Stomach (tissue), 9 donors: ENCODE results near the gene ZNF462. TPM values are rescaled to one million over a fixed set of nuclear protein-coding genes. Genes with fewer than 3 reads are reported as not detected.

Experiments used
- DNase-seq, 2 donors: peaks; one replicate each; pipeline versions ENCODE4 v3.0.0 to v3.0.0-alpha.2; 2013 to 2019
- H3K27ac ChIP-seq, 5 donors: fragments of 200-600 bp in 4 of 5; sonication (generic) in 4 of 5; one replicate each; pipeline ENCODE4 v1.5.1; 2013 to 2019; ENCODE audit warnings: mild to moderate bottlenecking in 1 of 5, moderate library complexity in 1 of 5
- H3K27me3 ChIP-seq, 3 donors: fragments of 200-600 bp; sonication (generic); one replicate each; pipeline ENCODE4 v1.5.1; 2017 to 2019; ENCODE audit warnings: mixed run types in 1 of 3
- H3K36me3 ChIP-seq, 4 donors: fragments of 200-600 bp; sonication (generic); 1 replicate in 3 of 4; 2 replicates in 1 of 4; pipeline ENCODE4 v1.5.1; 2016 to 2019
- H3K4me1 ChIP-seq, 4 donors: fragments of 200-600 bp; sonication (generic); one replicate each; pipeline ENCODE4 v1.5.1; 2016 to 2019
- H3K4me3 ChIP-seq, 4 donors: fragments of 200-600 bp; sonication (generic) in 3 of 4; one replicate each; pipeline ENCODE4 v1.5.1; 2016 to 2019; ENCODE audit warnings: mild to moderate bottlenecking in 1 of 4
- H3K9me3 ChIP-seq, 4 donors: fragments of 200-600 bp; sonication (generic); one replicate each; pipeline ENCODE4 v1.5.1; 2016 to 2019
- CTCF ChIP-seq, 7 experiments: fragments of 450-650 bp in 4 of 7; fragments of 200-600 bp in 3 of 7; sonication (generic) in 3 of 7; IDR thresholded peaks; one replicate each; pipeline ENCODE4 v1.5.1; 2016 to 2019; ENCODE audit warnings: antibody characterized with exemption in 7 of 7, control low read depth in 2 of 7, mild to moderate bottlenecking in 1 of 7
- EP300 ChIP-seq: sonication (generic); formaldehyde crosslinking; IDR thresholded peaks from one replicate; pipeline ENCODE4 v1.6.1; 2017; ENCODE audit warnings: antibody characterized with exemption
- POLR2A ChIP-seq, 4 donors: fragments of 450-650 bp; IDR thresholded peaks; one replicate each; pipeline ENCODE4 v1.6.1; 2016; ENCODE audit warnings: antibody characterized with exemption in 4 of 4, control low read depth in 2 of 4, mild to moderate bottlenecking in 1 of 4, moderate library complexity in 1 of 4
- POLR2AphosphoS5 ChIP-seq, 3 donors: sonication (generic); formaldehyde crosslinking; IDR thresholded peaks; one replicate each; pipeline ENCODE4 v1.6.1; 2016; ENCODE audit warnings: antibody characterized with exemption in 3 of 3
- WGBS, 5 donors: extraction: QIAGEN DNeasy Blood & Tissue Kit in 3 of 5; methylation state at CpG; one replicate each; pipeline versions ENCODE4 v1.1.5 to v1.1.7; 2013 to 2018; 5-methylcytosine and 5-hydroxymethylcytosine counted together
- intact Hi-C: fragments of 100-400 bp; cut with DNase I; formaldehyde crosslinking; loops from one replicate; pipeline ENCODE4 v1.15.1; 2023; ENCODE audit warnings: low total_unique reads
- polyA plus RNA-seq, 3 donors: library from polyadenylated mRNA; stranded (reverse); fragments of 200-250 nt; gene quantifications; one replicate each; pipeline ENCODE4 v1.2.3, GENCODE V29; 2013
- total RNA-seq, 5 donors: library from RNA; depleted of rRNA; stranded (reverse); fragments of >200 nt; gene quantifications; one replicate each; pipeline versions ENCODE4 v1.1.0 to v1.2.3, GENCODE V29; 2014 to 2016
- donor health status: healthy with polysubstance abuse.
- donor health status: Bipolar disorder and iron deficiency.
- donor health status: healthy.

The ZNF462 gene
- total and polyA plus RNA-seq, 8 donors: 0.50 to 60.1 (median 10.1) TPM

- no peak for DNase-seq
- Histone ChIP-seq H3K4me1 (peaks cover 0 to 16% (median 5%) of the 10 kb centered on the region in 4 donors), H3K27me3 (no peaks in the 10 kb centered on the region), H3K27ac (no peak overlapping the region), H3K36me3 (peaks cover 6 to 57% (median 51%) of the 10 kb centered on the region in 4 donors), H3K4me3 (no peak overlapping the region), H3K9me3 (no peaks in the 10 kb centered on the region)
- TF ChIP-seq POLR2A (IDR thresholded peaks at IDR 0.05) (no peak), CTCF (IDR thresholded peaks at IDR 0.05) (no peak), POLR2AphosphoS5 (IDR thresholded peaks at IDR 0.05) (no peak), EP300 (no peak)
- WGBS, 5 donors: 96 to 98% (median 97%) methylated on average over 18 of the region's 18 CpGs
- intact Hi-C loops: no loop called here
Observed at GRCh38 chr9:106928350-106928749, 65.4 kb downstream of the ZNF462 start.

- Histone ChIP-seq H3K27ac (peak overlapping the region in 1 of 5 donors; percentile 3), H3K9me3 (no peaks in the 10 kb centered on the region), H3K4me1 (peaks cover 0 to 16% (median 5%) of the 10 kb centered on the region in 4 donors), H3K4me3 (no peak overlapping the region), H3K27me3 (no peaks in the 10 kb centered on the region), H3K36me3 (peaks cover 1 to 47% (median 39%) of the 10 kb centered on the region in 4 donors)
- WGBS, 5 donors: 51 to 75% (median 63%) methylated on average over 11 of the region's 11 CpGs
- intact Hi-C loops: no loop called here
- TF ChIP-seq CTCF (IDR thresholded peaks at IDR 0.05) (no peak), POLR2A (IDR thresholded peaks at IDR 0.05) (no peak), EP300 (no peak), POLR2AphosphoS5 (IDR thresholded peaks at IDR 0.05) (no peak)
- DNase-seq: peak in 1 of 2 donors; percentile 82
Observed at GRCh38 chr9:106929471-106930177, 66.7 kb downstream of the ZNF462 start.

GRCh38 chr9:106930477-106930876 lies 67.5 kb downstream of the ZNF462 start:
- no peak overlapping the region for H3K27ac ChIP-seq
- H3K9me3 ChIP-seq: no peaks in the 10 kb centered on the region
- DNase-seq: peak in 1 of 2 donors; percentile 39
- no peak for TF ChIP-seq POLR2AphosphoS5 (IDR thresholded peaks at IDR 0.05)
- H3K27me3 ChIP-seq: no peaks in the 10 kb centered on the region
- H3K4me3 ChIP-seq: no peak overlapping the region
- intact Hi-C loops: no loop called here
- peaks cover 0 to 16% (median 5%) of the 10 kb centered on the region in 4 donors for H3K4me1 ChIP-seq
- 63 to 90% (median 81%) methylated on average over 8 of the region's 8 CpGs for WGBS, 5 donors
- H3K36me3 ChIP-seq: peaks cover 0 to 41% (median 34%) of the 10 kb centered on the region in 4 donors

GRCh38 chr9:106931466-106931865 lies 68.5 kb downstream of the ZNF462 start:
- TF ChIP-seq CTCF (IDR thresholded peaks at IDR 0.05) (no peak), EP300 (no peak), POLR2A (IDR thresholded peaks at IDR 0.05) (no peak), POLR2AphosphoS5 (IDR thresholded peaks at IDR 0.05) (no peak)
- intact Hi-C loops: no loop called here
- whole genome bisulfite sequencing, 5 donors: 65 to 84% (median 78%) methylated on average over 4 of the region's 4 CpGs

GRCh38 chr9:106932178-106932577 lies 69.2 kb downstream of the ZNF462 start:
- intact Hi-C loops: no loop called here
- WGBS, 5 donors: 88 to 94% (median 92%) methylated on average over 10 of the region's 10 CpGs

More at GRCh38 chr9:106931466-106931865, 68.5 kb downstream of the ZNF462 start:
- Histone ChIP-seq H3K9me3 (no peaks in the 10 kb centered on the region), H3K27ac (no peak overlapping the region), H3K36me3 (peaks cover 0 to 40% (median 32%) of the 10 kb centered on the region in 4 donors), H3K27me3 (no peaks in the 10 kb centered on the region), H3K4me3 (no peak overlapping the region), H3K4me1 (peaks cover 0 to 16% (median 5%) of the 10 kb centered on the region in 4 donors)
- no peak for DNase-seq

More at GRCh38 chr9:106932178-106932577, 69.2 kb downstream of the ZNF462 start:
- peaks cover 0 to 41% (median 36%) of the 10 kb centered on the region in 4 donors for H3K36me3 ChIP-seq
- no peak overlapping the region for H3K4me3 ChIP-seq
- H3K9me3 ChIP-seq: no peaks in the 10 kb centered on the region
- TF ChIP-seq POLR2AphosphoS5 (IDR thresholded peaks at IDR 0.05) (no peak), EP300 (no peak), CTCF (IDR thresholded peaks at IDR 0.05) (no peak), POLR2A (IDR thresholded peaks at IDR 0.05) (no peak)
- no peak for DNase-seq
- H3K4me1 ChIP-seq: peaks cover 0 to 16% (median 5%) of the 10 kb centered on the region in 4 donors
- no peaks in the 10 kb centered on the region for H3K27me3 ChIP-seq
- H3K27ac ChIP-seq: no peak overlapping the region
